D721Med (cell line): ENCODE results near the gene OR2AT4.
"Not testable (repeated sequence)": the region's sequence is repeated elsewhere in the genome, so short reads cannot be mapped to it uniquely, and the experiment has no call there.

ENCODE experiments used
- DNase-seq: peaks from one replicate; pipeline ENCODE4 v3.0.0; 2011; ENCODE audit warnings: low spot score; ENCODE audit not compliant: insufficient read length
- FAIRE-seq: peaks from 2 replicates; lab custom pipeline; 2011; peaks lifted over from hg19 to GRCh38; lab: Jason Lieb, UNC
- CTCF ChIP-seq: IDR thresholded peaks from 2 replicates; pipeline ENCODE4 v1.5.1; 2012; ENCODE audit warnings: mild to moderate bottlenecking, control low read depth; ENCODE audit not compliant: insufficient read depth; ENCODE audit errors: missing control alignments

Gene OR2AT4

GRCh38 chr11:75051043-75051442, 45.6 kb downstream of the OR2AT4 start:
- no peak for TF ChIP-seq CTCF
- DNase-seq (no peak), FAIRE-seq (no peak)

- no peak for TF ChIP-seq CTCF
- DNase-seq = no peak
- no peak for FAIRE-seq
Measured at GRCh38 chr11:75050516-75050915, 46.2 kb downstream of the OR2AT4 start.

GRCh38 chr11:75049501-75050266, 47.0 kb downstream of the OR2AT4 start:
- not testable (repeated sequence) for DNase-seq

GRCh38 chr11:75047191-75047590, 49.5 kb downstream of the OR2AT4 start:
- FAIRE-seq (no peak), DNase-seq (no peak)
- no peak for TF ChIP-seq CTCF

More at GRCh38 chr11:75049501-75050266, 47.0 kb downstream of the OR2AT4 start:
- not testable (repeated sequence) for FAIRE-seq

GRCh38 chr11:75046668-75047067, 50.0 kb downstream of the OR2AT4 start:
- not testable (repeated sequence) for DNase-seq, FAIRE-seq

- not testable (repeated sequence) for FAIRE-seq, DNase-seq
Measured at GRCh38 chr11:75044381-75045170, 52.1 kb downstream of the OR2AT4 start.

GRCh38 chr11:75041821-75042220, 54.9 kb downstream of the OR2AT4 start:
- not testable (repeated sequence) for DNase-seq, FAIRE-seq

GRCh38 chr11:75041263-75041662, 55.4 kb downstream of the OR2AT4 start:
- no peak for TF ChIP-seq CTCF
- DNase-seq (no peak), FAIRE-seq (no peak)

- FAIRE-seq = no peak
- no peak for TF ChIP-seq CTCF
- DNase-seq = no peak
Measured at GRCh38 chr11:75040167-75040770, 56.4 kb downstream of the OR2AT4 start.
